GM21447 (cell line): Measurements from ENCODE around the gene FIS1.
"Not testable (repeated sequence)": the region's sequence is repeated elsewhere in the genome, so short reads cannot be mapped to it uniquely, and the experiment has no call there.

Source experiments
- ATAC-seq: cut with Tn5 transposase; IDR thresholded peaks from one replicate; pipeline ENCODE4 v1.9.1; 2021; ENCODE audit not compliant: unreplicated experiment

The FIS1 gene

DNA sequence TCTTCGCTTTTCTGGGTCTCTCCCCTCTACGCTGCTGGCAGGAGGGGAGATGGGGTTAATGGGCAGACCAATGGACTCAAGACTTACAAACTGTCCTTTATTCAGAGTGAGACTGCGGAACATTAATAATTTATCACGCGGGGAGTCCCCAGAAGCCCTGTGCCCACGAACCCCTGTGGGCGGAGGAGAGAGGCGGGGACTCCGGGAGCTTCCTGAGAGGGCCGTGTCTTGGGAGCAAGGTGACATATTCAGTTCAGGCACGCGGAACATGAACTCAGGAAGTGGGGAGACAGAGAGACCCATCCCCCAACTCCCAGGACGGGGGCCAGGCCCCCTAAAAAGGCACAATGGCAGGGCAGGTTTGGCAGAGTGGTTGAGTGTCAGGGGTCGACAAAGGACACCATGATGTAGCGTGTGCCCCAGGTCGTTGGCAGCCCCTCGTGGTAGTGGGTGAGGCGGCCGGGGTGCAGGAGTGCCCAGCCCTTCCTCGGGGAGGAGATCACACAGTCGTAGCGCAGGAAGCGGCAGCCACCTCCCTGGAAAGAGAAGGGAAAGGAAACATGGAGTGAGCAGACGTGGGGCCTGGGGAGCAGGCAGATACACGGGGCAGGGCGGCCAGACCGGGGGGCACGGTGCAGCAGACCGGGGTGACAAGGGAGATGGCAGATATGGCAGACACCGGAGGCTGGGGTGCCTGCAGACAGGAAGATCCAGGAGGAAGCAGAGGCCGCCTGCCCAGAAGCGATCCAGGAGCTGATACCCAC is 38.8 kb downstream of the FIS1 start:
- ATAC-seq: no peak

DNA sequence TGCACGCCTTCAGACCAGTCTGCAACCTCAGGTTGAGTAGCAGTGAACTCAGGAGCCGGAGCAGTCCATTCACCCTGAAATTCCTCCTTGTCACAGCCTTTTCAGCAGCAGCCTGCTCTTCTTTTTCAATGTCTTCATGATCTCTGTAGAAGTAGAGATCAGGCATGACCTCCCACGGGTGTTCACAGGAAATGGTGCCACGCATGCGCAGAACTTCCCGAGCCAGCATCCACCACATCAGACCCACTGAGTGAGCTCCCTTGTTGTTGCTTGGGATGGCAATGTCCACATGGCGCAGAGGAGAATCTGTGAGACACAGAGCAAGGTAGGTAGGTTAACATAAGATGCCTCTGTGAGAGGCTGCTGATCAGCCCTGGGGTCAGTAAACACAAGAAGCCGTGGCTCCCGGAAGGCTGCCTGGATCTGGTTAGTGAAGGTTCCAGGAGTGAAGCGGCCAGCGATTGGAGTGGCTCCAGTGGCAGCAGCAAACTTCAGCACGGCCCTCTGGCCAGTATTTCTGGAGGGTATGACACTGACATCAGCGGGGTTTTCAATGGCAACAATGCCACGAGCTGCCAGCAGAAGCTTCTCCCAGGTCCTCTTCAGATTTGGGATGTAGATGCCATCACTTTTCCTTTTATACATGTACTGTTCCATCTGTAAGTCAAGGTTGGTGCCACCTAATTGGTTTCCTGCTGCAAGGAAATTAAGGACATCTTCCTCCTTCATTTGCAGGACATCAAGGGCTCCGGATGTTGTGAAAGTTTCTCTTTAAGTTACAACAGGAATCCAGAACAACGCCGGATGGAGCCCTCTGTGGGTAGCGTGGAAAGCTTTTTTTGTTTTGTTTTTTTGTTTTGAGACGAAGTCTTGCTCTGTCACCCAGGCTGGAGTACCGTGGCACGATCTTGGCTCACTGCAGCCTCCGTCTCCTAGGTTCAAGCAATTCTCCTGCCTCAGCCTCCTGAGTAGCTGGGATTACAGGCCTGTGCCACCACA is 40.8 kb downstream of the FIS1 start:
- ATAC-seq: not testable (repeated sequence)

DNA sequence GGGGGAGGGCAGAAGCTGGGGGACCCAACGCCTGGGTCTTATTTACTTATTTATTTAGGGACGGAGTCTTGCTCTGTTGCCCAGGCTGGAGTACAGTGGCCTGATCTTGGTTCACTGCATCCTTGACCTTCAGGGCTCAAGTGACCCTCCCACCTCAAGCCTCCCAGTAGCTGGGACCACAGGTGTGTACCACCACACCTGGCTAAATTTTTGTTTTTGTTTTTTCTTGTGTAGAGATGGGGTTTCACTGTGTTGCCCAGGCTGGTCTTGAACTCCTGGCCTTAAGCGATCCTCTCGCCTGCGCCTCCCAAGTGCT is 42.3 kb downstream of the FIS1 start:
- ATAC-seq: no peak

DNA sequence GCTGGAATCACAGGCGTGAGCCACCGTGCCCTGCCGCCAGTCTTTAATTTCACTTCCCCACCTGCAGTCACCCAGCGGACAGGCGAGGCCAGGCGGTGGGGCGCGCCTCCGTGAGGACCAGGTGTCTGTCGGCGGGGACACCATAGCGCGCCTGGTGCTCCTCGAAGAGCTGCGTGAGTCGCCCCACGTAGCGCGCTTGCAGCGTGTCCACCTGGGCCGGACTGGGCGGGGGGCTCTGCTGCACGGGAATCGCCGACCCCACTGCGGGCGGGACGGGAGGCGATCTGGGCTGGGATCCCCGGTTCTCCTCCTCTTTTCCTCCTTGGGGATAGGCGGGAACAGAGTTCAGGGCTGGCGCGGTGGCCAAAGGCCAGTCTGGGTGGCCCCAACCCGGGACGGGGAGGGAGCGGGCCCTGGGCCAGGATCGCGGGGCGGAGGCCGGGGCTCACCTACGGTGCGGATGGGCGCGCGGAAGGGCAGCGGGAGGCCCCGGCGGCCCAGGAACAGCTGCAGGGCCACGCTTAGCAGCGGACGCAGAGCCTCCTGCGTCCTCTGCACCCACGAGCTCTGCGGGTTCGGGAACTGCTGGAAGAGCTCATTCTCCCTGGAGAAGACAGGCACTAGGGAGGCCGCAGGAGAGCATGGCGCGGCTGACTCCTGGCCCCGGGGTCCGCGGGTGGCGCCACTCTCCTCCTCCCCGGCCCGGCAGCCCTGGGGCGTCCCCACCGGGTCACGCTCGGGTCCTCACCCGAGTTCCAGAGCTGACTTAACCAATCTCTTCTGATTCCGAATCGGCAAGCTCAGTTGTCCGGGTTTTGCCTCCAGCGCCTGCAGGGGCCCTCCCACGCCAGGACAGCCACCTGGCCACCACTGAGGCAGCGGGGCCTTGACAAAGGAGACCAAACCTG is 42.9 kb downstream of the FIS1 start:
- ATAC-seq: no peak

DNA sequence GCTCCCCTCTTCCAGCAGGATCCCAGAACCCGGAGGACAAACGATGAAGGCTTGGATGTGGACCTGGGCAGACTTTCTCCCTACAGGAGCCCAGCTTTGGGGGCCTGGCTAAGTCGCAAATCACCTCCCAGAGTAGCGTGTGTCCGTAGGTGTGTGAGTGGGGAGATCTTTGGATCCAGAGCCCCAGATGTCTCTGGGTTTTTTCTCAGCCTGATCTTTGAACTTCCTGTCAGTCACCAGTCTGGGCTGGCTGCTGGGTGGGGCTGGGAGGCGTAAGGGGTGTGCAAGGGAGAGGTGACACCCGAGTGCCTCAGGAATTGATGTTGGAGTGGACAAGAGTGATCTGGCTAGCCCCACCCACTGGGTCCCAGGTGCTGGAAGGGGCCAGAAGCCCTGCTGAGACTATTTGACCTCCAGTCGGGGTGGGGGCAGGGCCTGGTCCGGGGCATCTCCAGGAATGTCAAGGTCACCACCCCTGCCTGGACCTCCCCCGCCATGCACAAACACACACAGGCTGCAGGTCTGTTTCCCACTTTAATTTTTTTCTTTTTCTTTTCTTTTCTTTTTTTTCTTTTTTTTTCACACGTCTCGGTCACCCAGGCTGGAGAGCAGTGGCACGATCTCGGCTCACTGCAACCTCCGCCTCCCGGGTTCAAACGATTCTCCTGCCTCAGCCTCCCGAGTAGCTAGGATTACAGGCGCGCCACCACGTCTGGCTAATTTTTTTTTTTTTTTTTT is 43.9 kb downstream of the FIS1 start, which contains the start of gene MOGAT3:
Gene MOGAT3, minus strand, starts transcription at position 175 of the 738 bp plus-strand sequence. CDS start 182 bp downstream, outside the sequence.
- ATAC-seq: no peak

DNA sequence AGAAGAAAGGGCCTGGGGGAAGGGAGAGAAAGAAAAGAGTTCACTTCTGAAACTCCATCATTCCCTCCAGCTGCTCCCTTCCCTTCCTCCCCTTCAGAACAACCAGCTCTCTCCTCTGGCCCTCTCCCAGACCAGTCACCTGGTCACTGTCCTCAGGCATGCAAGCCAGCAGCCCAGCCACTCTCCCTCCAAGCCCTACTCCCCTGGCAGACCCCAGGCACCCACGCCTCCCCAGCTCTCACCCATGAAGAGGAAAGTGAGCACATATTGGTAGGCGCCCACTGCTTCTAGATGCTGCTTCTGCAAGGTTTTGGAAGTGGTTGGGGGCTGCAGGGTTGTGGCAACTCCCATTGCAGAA is 44.4 kb downstream of the FIS1 start:
- no peak for ATAC-seq

DNA sequence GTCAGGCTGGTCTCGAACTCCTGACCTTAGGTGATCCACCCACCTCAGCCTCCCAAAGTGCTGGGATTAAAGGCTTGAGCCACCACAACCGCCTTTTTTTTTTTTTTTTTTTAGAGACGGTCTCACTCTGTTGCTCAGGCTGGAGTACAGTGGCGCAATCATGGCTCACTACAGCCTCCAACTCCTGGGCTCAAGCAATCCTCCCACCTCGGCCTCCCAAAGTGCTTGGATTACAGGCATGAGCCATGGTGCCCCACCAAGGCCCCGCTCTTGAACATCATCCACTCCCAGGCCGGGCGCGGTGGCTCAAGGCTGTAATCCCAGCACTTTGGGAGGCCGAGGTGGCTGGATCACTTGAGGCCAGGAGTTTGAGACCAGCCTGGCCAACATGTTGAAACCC is 45.4 kb downstream of the FIS1 start:
- ATAC-seq: not testable (repeated sequence)

DNA sequence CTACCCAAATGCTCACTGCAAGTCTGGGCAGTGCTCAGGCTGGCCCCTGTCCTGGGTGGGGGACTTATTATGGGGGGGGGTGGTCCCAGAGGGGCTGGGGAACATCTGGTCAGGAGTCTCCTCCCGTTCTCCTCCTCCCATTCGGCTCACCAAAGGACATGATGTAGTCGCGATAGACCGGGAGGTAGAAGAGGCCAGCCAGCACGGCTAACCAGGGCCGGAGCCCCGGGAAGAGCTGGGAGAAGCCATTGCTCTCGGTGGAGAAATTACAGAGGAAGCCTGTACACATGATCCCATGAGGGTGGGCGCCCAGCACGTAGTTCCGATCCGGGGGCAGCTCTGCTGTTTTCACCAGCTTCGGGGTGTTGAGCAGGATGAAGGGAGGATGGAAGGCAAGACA is 46.4 kb downstream of the FIS1 start:
- no peak for ATAC-seq

DNA sequence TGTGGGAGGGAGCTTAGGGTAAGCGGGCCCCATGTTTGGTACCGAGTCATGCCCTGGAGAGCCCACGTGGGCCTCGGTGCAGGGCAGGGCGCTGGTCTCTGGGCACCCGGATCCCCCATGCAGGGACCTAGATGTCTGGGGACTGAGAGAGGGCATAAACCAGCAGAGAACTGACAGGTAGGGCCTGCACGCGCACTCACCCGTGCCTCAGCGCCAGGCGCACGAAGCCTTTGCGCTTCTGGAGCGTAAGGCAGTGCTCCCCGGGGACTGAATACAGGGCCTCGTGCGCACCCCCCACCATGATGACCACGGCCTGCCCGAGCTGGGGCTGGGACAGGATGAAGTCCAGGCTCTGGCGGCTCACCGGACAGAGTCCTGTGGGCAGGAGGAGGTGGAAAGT is 46.9 kb downstream of the FIS1 start:
- ATAC-seq: no peak

DNA sequence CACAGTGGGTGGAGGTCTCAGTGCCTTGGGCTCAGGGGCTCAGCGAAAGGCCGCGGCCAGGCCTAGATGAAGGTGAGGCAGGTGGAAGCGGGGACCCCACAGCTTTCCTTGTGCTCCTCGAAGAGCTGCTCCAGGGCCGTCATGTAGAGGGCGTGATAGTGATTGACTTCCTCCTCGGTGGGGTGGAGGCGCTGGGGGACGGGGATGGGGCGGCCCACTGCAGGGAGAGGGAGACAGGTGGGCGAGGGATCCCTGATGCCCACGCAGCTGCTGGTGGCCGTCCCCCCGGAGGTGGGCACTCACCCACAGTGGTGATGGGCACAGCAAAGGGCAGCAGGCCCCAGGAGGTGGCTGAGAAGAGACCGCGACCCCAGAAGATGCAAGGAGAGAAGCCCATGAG is 49.0 kb downstream of the FIS1 start:
- ATAC-seq: no peak
